LoVo (cell line): ENCODE data around the gene SLC9A2.
A peak's percentile ranks its signal among the peaks of the same experiment; 100 is the strongest.

Experiments
- DNase-seq: peaks from one replicate; pipeline ENCODE4 v3.0.0-alpha.2; 2016; ENCODE audit warnings: low spot score

The SLC9A2 gene

DNA sequence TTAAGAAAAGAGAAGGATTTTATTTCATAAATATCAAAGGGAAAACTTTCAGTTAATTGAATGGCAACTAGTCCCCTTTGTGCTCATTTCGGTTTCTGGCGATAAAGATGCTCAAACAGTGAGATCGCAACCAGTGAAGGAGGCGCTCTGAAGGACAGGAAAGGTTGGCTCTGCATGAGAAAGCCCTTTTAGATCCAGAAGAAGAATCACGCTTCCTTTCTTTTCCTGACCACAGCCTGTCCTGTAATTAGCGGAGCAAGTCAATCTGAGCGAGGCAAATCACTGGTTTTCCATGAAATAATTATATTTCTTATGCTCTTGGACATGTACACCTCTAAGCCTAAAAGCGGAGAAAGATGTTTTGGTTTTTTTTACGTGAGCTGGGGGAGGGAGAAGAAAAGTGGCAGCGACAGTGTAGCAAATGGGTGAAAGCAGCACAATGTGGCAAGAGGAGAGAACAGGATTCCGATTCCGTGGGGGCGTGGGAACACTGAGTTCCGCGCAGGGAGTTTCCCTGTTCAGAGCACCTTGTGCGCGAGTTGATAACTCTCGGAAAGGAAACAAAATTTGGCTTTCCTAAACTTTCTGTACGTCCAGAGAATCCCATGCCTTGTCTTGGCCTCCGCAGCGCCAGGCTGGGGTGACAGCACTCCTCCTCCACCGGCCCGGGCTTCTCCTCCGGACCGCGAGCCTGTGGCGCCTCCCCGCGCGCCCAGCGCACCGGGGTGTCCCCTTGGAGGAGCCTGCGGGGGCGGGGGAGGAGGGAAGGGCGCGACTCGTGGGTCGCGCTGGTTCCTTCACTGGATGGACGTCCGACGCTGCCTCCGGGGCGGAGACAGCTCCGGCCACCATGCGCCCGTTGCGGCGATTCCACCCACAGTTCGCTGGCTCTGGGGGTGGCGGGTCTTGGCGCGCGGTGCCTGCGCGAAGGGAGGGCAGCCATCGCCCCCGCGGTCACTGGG lies 620 bp upstream of the SLC9A2 start:
- peak; percentile 30 for DNase-seq

DNA sequence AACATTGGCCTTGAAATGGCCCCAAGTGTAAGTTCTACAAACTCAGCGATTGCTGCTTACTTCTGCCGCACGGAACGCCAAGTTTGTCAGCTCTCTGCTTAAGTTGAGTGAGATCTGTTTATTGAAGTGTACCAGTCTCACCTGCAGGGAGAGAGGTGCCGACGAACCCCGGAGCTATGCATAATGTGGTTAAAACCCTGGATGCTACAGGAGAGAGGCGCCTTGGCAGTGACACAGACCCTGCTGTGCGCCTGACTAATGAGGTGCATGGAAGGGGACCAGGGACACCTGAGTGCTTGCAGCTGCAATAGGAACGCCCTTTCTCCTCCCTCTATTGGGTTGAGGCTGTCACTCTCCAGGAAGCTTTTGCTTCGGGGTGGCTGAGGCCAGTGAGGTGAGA lies 979 bp downstream of the SLC9A2 start:
- peak; percentile 25 for DNase-seq

DNA sequence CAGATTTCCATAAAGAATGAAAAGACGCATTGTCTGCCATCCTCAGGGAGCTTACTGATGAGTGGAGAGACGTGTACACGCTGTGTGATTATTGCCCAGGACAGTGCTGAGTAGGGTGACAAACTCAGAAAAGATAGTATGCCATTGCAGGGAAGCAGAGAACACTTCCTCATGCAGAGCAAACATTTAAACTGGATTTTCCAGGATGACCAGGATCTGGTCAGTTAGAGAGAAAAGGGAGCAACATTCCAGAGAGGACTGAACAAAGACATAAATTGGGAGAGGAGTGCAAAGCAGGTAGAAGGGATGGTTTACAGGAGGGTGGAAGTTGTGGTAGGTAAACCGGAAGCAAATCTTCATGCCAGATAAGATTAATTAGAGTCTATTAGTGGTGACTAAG lies 2.3 kb downstream of the SLC9A2 start:
- no peak for DNase-seq

DNA sequence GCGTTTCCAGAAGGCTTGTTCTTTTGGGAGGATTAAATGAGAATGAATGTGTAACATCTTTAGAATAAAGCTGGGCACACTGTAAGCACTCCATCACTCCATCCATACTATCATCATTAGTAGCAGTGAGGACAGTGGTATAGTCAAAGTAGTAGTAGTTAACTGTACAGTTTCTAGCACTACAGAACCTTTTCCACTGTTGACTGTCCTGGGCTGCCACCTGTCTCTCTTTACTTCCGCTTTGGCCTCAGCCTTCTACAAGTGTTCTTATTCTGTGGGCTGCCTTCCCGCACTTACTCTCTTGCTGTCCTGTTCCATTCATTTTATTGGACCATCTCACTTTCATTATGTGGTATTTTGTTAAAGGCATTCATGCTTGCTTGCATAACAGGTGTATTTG lies 3.3 kb downstream of the SLC9A2 start:
- no peak for DNase-seq

DNA sequence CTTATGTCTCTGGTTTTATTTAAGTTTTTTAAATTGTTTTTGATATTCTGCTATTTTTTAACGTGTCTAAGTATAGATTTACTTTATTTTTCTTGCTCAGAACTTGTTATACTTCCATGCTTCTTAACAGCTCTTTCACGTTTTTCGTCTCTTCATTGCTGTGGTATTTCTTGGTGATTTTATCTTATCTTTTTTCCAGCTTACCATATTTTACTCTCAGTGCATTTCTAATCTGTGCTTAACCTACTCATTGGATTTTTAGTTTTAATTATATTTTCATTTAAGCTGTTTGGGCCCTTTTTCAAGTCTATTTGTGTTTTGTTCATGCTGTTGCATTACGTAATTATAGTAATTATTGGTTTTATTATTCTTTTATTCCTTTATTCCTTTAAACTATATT lies 11.1 kb downstream of the SLC9A2 start:
- no peak for DNase-seq

DNA sequence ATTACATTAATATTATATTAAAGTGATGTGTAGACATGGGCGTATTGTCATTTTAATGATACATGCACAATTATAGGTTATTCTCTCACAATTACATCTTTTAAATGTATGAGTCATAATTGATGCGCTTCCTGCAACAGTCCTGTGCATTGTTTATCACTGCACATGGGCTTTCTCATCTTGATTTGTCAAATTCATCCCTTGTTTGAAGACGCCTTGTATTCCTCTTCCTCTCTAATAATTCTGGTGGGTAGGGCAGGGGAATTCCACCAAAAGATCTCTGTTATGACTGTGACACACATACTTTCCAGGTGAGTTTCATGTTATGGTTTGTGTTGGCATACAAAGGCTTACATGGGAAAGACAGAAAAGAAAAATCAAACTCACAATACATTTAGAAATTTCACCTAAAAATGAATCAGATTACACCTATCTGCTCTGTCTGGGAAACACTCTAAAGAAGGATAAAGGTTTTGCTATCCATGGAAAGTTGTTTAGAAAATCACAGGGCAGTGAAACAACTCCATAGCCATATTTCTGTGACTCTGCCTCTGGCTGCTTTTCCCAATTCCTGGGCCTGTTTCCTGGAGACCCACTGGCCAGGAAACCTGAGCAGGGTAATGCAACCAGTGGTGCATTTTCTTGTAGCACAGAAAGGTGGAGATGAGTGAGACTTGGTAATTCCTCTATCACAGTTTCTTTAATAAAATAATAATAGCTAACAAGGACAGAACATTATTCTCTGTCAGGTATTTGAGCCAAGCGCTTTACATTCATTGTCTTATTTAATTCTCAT lies 13.2 kb downstream of the SLC9A2 start:
- DNase-seq: no peak

DNA sequence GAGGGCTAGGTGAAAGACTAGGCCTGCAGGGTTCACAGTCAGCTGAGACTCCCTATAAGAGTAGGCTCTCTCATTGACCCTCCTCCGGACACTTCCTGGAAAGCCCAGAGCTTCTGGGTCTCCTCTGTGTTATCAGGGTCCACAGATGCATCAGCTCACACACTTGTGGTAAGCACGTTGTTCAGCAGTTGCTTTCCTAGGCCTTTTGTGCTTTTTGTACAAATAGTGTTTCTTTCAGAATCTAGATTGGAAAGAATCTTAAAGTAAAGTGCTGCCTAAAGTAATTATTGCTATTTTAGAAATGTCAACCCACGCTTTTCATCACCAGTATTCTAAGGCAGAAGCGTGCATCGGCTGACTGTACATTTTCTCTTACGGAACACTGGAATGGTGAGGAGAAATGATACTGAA lies 15.5 kb downstream of the SLC9A2 start:
- DNase-seq: no peak

DNA sequence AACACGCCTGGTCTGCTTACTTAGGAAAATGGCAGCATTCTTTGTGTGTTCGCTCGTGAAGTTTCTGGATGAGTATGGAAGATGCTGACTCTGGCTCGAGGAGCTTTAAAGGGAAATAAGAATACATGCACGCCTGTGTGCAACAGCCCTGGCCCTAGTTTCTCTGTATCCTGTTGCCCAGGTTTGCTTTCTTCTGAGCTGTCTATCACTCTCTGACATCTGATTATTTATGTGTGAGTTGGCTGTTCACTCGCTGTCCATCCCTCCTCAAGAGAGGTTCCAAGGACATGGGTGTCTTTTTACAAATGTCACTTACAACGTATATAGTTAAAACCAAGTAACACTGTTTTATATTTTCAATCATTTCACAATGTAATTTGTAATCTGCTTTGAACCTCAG lies 16.0 kb downstream of the SLC9A2 start:
- no peak for DNase-seq

DNA sequence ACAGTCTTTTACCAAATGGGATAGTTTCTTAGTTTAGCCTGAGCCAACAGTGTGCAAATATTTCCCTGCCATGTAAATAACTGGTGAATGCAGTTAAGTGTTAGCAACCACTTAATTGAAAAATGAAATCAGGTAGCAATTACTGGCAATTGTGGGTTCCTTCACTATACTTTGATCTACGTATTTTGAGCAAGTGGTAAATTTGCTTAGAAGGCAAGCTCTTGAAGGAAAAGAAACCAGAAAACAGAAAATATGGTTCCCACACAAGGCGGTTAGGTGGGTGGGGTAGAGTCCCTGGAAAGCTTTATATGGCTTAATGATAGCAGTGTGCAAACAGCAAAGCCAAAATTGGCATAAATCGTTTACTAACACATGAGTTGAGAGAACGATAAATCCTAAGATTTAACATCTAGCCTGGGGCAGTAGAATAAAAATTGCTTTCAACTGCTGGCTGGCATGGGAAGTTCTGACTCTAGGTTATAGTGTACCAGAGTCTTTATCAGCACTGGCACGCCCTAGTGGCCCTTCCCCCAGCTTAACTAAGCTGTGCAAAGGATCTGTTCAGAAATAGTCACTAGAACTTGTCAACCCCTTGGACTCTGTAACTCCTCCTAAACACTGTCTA lies 17.0 kb downstream of the SLC9A2 start:
- DNase-seq: peak; percentile 47

DNA sequence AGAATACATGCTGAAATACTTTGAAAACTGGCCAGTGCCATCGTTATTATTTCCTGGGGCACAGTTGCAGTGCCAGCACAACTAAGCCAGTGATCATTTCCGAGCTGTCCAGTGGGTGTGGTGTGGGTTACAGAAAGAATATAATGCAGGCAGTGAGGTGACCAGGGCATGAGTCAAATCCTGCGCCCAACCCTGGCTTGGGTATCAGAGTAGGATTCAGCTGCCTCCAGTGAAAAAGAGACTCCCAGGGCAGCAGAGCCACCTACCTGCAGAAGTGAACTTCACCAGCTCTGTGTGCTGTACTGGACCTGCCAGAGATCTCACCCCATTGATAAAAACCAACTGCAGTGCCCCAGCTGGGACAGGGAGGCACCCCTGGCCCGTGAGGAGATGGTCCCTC lies 18.0 kb downstream of the SLC9A2 start:
- no peak for DNase-seq

DNA sequence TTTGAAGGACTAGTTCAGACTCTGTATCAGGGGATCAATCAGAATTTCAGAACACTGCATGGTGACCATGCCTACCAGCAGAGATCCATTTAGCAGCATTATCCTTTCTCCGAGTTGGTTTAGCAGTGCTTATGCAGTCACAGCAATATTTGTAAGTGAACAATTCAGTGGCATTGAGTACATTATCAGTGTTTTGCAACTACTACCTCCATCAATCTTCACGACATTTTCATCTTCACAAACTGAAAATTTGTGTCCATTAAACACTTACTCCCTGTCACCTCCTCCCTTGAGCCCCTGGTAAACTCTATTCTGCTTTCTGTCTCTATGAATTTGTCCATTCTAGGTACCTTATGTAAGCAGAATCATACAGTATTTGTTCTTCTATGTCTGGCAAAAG lies 20.1 kb downstream of the SLC9A2 start:
- no peak for DNase-seq

DNA sequence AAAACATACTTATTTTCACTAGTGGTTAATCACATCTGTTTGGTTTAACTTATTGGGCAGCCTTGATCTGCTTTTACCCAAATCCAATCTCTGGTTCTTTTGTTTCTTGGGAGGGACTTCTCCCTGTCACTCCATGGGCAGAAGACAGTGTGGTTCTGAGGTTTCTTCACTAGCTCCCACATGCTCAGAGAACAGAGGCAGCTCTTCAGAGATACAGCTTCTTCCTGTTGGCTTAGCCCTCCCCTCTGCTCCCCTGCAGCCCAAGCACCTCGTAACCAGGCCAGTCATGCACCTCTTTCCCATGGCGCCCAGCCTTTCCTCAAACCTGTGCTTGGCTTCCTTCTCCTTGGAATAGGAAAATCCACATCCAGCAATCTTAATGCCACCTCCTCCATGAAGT lies 32.8 kb downstream of the SLC9A2 start:
- no peak for DNase-seq

DNA sequence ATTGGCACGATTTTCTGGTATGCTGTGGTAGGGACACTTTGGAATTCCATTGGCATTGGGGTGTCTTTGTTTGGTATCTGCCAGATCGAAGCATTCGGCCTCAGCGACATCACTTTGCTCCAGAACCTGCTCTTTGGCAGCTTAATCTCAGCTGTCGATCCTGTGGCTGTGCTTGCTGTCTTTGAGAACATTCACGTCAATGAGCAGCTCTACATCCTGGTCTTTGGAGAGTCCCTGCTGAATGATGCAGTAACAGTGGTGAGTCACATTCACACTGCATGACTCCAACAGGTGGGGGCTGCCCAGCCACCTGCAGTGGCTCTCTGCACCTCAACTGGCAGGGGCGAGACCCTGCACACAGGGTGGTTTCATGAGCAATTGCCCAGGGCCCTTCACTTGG lies 38.4 kb downstream of the SLC9A2 start:
- DNase-seq: no peak

DNA sequence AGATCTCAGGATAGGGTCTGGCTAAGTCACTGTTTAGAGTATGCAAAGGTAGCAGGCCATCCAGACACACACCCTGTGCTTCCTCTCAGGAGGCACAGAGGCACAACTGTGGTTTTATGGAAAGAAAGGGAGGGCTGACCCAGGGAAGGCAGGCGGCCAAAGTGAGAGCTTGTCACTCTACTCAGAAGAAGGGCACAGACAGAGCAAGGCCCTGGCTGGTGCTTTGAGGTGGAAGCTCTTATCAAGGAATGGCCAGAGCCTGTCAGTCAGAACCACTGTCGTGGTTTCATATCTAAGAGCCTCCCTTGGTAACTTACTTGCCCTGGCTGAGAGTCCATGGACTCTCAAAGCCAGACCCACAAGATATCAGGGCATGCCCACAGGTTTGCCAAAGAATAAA lies 40.7 kb downstream of the SLC9A2 start:
- DNase-seq: peak; percentile 51

DNA sequence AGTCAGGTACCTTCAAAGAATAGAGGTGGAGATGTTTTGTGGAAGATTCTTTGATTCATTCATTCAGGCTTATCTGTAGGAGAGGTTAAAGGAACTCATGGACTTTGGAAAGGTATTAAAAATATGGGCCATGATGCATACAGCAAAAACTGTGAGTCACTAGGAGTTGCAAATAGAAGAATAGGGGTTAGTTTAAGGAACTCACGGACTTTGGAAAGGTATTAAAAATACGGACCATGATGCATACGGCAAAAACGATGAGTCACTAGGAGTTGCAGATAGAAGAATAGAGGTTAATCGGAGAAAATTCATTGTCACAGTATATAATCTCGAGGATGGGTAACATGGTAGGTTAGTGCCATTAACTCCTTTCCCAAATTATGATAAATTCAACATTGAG lies 41.2 kb downstream of the SLC9A2 start:
- DNase-seq: peak; percentile 72

DNA sequence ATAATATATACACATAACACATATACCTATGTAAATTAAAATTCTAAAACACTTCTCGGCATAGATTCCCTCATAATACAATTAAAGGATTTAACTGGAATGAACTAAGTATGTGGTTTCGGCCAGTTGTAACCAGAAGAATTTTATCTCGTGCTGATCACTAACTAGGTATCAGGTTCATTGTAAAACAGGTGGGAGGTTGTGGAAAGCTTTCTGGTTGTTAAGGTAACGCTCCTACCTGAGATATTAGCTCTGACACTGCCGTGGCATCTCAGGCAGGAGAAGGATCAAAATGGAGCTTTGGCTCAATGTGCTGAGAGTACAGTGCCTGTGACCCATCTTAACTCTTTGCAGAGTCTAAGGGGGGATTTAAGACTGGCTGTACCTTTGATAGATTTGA lies 42.5 kb downstream of the SLC9A2 start:
- DNase-seq: no peak

DNA sequence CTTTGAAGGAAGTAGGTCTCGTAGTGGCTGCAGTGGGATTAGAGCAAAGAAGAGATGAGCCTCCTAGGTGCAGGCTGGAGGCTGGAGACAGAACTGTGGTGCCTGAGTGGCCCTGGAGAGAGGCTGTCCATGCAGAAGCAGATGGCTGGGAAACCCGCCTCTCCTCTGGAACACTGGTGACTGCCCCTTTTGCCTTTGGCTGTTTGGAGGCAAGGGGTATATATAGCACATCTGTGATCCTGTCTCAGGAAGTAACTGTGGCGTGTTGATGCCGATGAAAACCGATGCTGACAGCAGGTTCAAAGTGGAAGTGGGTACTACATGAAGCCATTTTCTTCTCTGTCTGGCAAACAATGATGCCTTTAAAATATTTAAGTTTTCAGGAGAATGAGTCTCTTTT lies 43.5 kb downstream of the SLC9A2 start:
- no peak for DNase-seq

DNA sequence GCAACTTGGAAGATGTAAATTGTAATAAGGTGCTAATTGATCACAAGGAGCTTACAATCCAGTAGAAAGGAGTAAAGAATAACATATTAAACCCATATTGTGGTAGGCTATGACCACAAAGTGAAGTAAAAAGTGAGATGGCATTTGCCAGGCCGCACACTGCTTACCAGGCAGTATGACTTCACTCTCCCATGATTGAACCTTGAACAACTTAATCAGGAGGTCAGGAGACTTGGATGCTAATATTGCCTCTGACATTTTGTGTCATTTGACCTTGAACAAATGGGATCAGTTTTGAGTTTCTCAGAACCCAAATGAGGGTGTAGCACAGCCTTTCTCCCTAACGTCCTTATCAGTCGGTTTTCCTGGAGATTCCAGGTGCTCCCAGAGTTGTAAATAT lies 44.0 kb downstream of the SLC9A2 start:
- no peak for DNase-seq

DNA sequence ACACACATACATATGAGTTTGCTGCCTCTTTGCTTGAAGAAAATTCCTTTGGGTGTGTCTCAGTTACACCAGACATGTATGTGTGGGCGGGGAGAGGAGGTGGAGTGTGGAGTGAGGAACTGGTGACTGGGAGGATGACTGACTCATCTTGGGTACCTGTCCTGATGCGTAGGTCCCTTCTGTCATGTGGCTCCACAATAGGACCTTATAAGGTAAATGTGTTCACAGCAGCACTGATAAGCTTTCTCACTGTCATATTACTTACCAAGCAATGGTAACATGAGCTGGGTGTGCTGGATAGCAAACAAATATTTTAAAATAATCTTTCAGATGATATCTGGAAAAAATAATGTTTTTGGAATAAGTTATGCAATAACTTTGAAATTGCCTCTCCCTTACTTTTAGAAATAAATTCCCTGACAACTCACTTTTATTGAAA lies 45.1 kb downstream of the SLC9A2 start:
- DNase-seq: peak; percentile 58

DNA sequence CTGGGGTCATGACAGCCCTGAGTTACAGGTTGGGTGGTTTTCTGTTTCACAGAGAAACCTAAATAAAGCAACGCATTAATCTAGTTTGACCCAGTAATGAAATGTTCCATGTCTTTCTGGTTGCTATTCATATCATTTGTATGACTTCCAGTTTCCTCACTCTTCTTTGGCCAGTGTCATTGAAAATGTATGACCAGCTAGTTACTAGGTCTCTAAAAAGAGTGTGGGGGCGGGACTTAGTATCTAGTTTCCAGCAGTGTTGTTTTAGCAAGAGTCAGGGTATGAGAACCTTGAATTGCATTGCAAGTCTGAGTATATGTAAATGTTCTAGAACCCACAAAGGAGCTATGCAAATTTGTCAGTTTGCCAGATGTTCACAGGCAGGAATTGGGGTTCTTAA lies 47.7 kb downstream of the SLC9A2 start:
- DNase-seq: no peak

DNA sequence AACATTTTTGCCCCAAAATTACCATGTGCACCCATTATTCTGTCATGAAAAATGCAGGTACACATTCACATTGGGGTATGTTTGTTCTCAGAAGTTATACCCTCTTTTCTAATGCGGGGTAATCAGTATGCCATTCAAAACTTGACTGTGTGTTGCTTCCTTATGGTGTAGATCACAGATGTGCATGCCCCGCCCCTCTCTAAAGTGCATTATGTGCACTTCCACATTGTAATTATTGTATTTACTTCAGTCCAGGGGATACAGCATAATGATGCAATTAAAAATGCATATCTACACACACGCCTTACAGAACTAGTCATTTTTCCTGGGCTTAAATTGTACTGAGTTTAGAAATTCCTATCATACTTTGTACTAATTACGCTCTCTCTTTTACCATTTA lies 48.8 kb downstream of the SLC9A2 start:
- DNase-seq: no peak

DNA sequence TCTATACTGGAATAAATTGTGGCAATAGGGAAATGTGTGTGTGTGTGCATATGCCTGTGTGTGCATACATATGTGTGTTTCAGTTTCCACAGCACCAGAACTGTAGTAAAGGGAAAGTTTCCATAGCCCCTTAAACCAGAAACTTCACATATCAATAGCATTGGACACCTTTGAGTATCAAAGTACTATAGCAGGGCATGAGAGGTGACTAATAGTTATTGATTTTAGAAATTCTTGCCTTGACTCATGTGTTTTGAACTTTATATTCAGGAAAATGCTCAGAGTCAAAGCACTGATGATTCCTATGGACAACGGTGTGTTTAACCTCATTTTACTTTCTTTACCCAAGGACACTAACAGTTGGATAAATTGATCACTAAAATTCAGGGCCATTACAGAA lies 50.0 kb downstream of the SLC9A2 start:
- no peak for DNase-seq
